ENCODE results near the gene PCDHGA1.
A peak's percentile ranks its signal among the peaks of the same experiment; 100 is the strongest.
"Not testable (repeated sequence)": the region's sequence is repeated elsewhere in the genome, so short reads cannot be mapped to it uniquely, and the experiment has no call there.

PCDHGA1 gene

GRCh38 chr5:141330299-141331080 lies at the start of gene PCDHGA1:
PCDHGA1 (plus strand) TSS chr5:141330514.
- DNase-seq = no peak

- DNase-seq = no peak
Observed at GRCh38 chr5:141298376-141298775, 31.9 kb upstream of the PCDHGA1 start.

GRCh38 chr5:141303756-141304155 lies 26.6 kb upstream of the PCDHGA1 start, which contains the start of gene SLC25A2:
SLC25A2 (minus strand) TSS chr5:141304049; CDS start chr5:141303865, 184 bp downstream.
- no peak for DNase-seq

GRCh38 chr5:141306630-141307029 lies 23.7 kb upstream of the PCDHGA1 start:
- no peak for DNase-seq

GRCh38 chr5:141313711-141314110 lies 16.6 kb upstream of the PCDHGA1 start:
- DNase-seq = no peak

- not testable (repeated sequence) for DNase-seq
Observed at GRCh38 chr5:141316963-141317362, 13.4 kb upstream of the PCDHGA1 start.

- DNase-seq = no peak
Observed at GRCh38 chr5:141319202-141319601, 11.1 kb upstream of the PCDHGA1 start.

- DNase-seq = no peak
Observed at GRCh38 chr5:141319699-141320098, 10.6 kb upstream of the PCDHGA1 start.

GRCh38 chr5:141320225-141321169 lies 9.8 kb upstream of the PCDHGA1 start, which contains the start of gene TAF7:
TAF7 (minus strand) TSS chr5:141320784; CDS start chr5:141320044, 740 bp downstream.
- DNase-seq = peak; percentile 91 to 92

GRCh38 chr5:141322261-141322660 lies 8.1 kb upstream of the PCDHGA1 start:
- DNase-seq = no peak

GRCh38 chr5:141326088-141326854 lies 4.0 kb upstream of the PCDHGA1 start:
- peak; percentile 67 to 69 for DNase-seq

GRCh38 chr5:141328231-141328630 lies 2.1 kb upstream of the PCDHGA1 start:
- DNase-seq = no peak

- not testable (repeated sequence) for DNase-seq
Observed at GRCh38 chr5:141332571-141332970, 2.3 kb downstream of the PCDHGA1 start.

- DNase-seq = no peak
Observed at GRCh38 chr5:141338538-141339306, 8.4 kb downstream of the PCDHGA1 start, which contains the start of gene PCDHGA2. PCDHGA2 (plus strand) TSS chr5:141338760.

- not testable (repeated sequence) for DNase-seq
Observed at GRCh38 chr5:141340781-141341354, 10.6 kb downstream of the PCDHGA1 start.

- DNase-seq = no peak
Observed at GRCh38 chr5:141342773-141343172, 12.5 kb downstream of the PCDHGA1 start.

GRCh38 chr5:141343242-141343952 lies 13.1 kb downstream of the PCDHGA1 start, which contains the start of gene PCDHGA3:
PCDHGA3 (plus strand) TSS chr5:141343829; CDS start chr5:141344034, 205 bp downstream.
- DNase-seq = no peak

GRCh38 chr5:141343953-141344463 lies 13.7 kb downstream of the PCDHGA1 start:
- no peak for DNase-seq

GRCh38 chr5:141345327-141345726 lies 15.0 kb downstream of the PCDHGA1 start:
- no peak for DNase-seq

GRCh38 chr5:141346017-141346416 lies 15.7 kb downstream of the PCDHGA1 start:
- DNase-seq = not testable (repeated sequence)

All from activated CD4-positive, alpha-beta T cell treated with anti-CD3 and anti-CD28 coated beads, Interleukin-2, amount 50 U/mL, for 48 hours (primary cell).